K562 (cell line): ENCODE results near the gene PTPN1. TPM values are rescaled to one million over a fixed set of nuclear protein-coding genes. Genes with fewer than 3 reads are reported as not detected.
A peak's percentile ranks its signal among the peaks of the same experiment; 100 is the strongest.

ENCODE experiments used
- ATAC-seq: fragments of 200-7000 bp; cut with Tn5 transposase; 3 replicates; pipeline ENCODE4 v1.9.1; 2020; ENCODE audit warnings: moderate library complexity
- BruUV-seq: library from RNA; stranded (reverse); fragments of 400-500 nt; replicated peaks from 2 replicates; lab custom pipeline; 2021; lab: Mats Ljungman, UMichigan
- CTCF ChIA-PET: fragments of 300-600 bp; formaldehyde crosslinking; extraction: SDS; loops from one replicate; lab custom pipeline; 2021; ENCODE audit warnings: low intra/inter-chr PET ratio; lab: Yijun Ruan, JAX
- POLR2A ChIA-PET: fragments of 300-600, 350-650 bp; sonication (Branson Sonifier 250); formaldehyde crosslinking; extraction: SDS; loops from one replicate; lab custom pipeline; 2021; ENCODE audit warnings: antibody characterized with exemption, inconsistent platforms; lab: Yijun Ruan, JAX
- DNase-seq, 4 experiments: peaks; one replicate each; pipeline versions ENCODE4 v3.0.0 to v3.0.0-alpha.2; 2011 to 2018; ENCODE audit warnings: low spot score in 3 of 4, mixed read lengths in 3 of 4; ENCODE audit errors: extremely low read depth in 1 of 4
- FAIRE-seq: peaks from 2 replicates; lab custom pipeline; 2011; peaks lifted over from hg19 to GRCh38; lab: Jason Lieb, UNC
- H2AFZ ChIP-seq: 2 replicates; pipeline ENCODE4 v1.6.0; 2011; ENCODE audit warnings: low read depth, low read length, control low read depth, inconsistent platforms
- H3K27ac ChIP-seq: fragments of 200-600 bp; 3 replicates; pipeline ENCODE4 v1.8.0; 2011; ENCODE audit warnings: low read depth, mild to moderate bottlenecking, control low read depth, inconsistent platforms, low read length, moderate library complexity, mixed read lengths; ENCODE audit errors: extremely low read depth
- H3K27me3 ChIP-seq, 2 experiments: fragments of 300-600 bp in 1 of 2; 2 replicates in 1 of 2; 3 replicates in 1 of 2; pipeline versions ENCODE4 v1.6.0 to v1.8.0; 2011; ENCODE audit warnings: inconsistent platforms in 2 of 2, low read length in 2 of 2, mild to moderate bottlenecking in 1 of 2, mixed read lengths in 1 of 2, moderate library complexity in 1 of 2; ENCODE audit not compliant: control insufficient read depth in 2 of 2, insufficient read depth in 2 of 2
- H3K36me3 ChIP-seq: fragments of 300-600 bp; 3 replicates; pipeline ENCODE4 v1.8.0; 2011; ENCODE audit warnings: mild to moderate bottlenecking, low read length, inconsistent platforms; ENCODE audit not compliant: control insufficient read depth, insufficient read depth
- H3K4me1 ChIP-seq, 2 experiments: fragments of 200-600 bp in 1 of 2; replicated peaks in 1 of 2; 2 replicates in 1 of 2; 3 replicates in 1 of 2; pipeline versions ENCODE4 v1.5.1 to v1.8.0; 2011; ENCODE audit warnings: inconsistent platforms in 2 of 2, low read length in 2 of 2, mild to moderate bottlenecking in 1 of 2, mixed read lengths in 1 of 2, moderate library complexity in 1 of 2; ENCODE audit not compliant: control insufficient read depth in 2 of 2, insufficient read depth in 2 of 2
- H3K4me2 ChIP-seq: 2 replicates; pipeline ENCODE4 v1.6.1; 2011; ENCODE audit warnings: low read length, control low read depth, inconsistent platforms, mixed read lengths; ENCODE audit not compliant: insufficient read depth
- H3K4me3 ChIP-seq: fragments of 200-600 bp; sonication (generic), shearing (Covaris generic); 2 replicates; pipeline ENCODE4 v1.5.1; 2016; ENCODE audit warnings: control low read depth, inconsistent platforms
- H3K79me2 ChIP-seq: fragments of 200-600 bp; 3 replicates; pipeline ENCODE4 v1.8.0; 2011; ENCODE audit warnings: low read length, inconsistent platforms; ENCODE audit not compliant: control insufficient read depth, insufficient read depth
- H3K9ac ChIP-seq, 2 experiments: 2 replicates each; pipeline versions ENCODE4 v1.6.0 to v1.6.1; 2011; ENCODE audit warnings: low read depth in 2 of 2, low read length in 2 of 2, control low read depth in 1 of 2, inconsistent platforms in 1 of 2, mild to moderate bottlenecking in 1 of 2, mixed read lengths in 1 of 2; ENCODE audit not compliant: insufficient read depth in 1 of 2
- H3K9me1 ChIP-seq: one replicate; pipeline ENCODE4 v1.6.0; 2011; ENCODE audit warnings: inconsistent platforms, mild to moderate bottlenecking, low read length, moderate library complexity; ENCODE audit not compliant: control insufficient read depth, insufficient read depth
- H3K9me3 ChIP-seq: replicated peaks from 2 replicates; pipeline ENCODE4 v1.5.1; 2011; ENCODE audit warnings: low read depth, low read length, inconsistent platforms; ENCODE audit not compliant: control insufficient read depth, insufficient read depth
- H4K20me1 ChIP-seq: replicated peaks from 2 replicates; pipeline ENCODE4 v1.6.1; 2011; ENCODE audit warnings: low read length, inconsistent platforms, mixed read lengths; ENCODE audit not compliant: control insufficient read depth, insufficient read depth
- ATF7 ChIP-seq: fragments of 450-650 bp; IDR thresholded peaks from 2 replicates; pipeline ENCODE4 v1.7.1; 2014; ENCODE audit warnings: mild to moderate bottlenecking, moderate library complexity
- CBFB ChIP-seq: sonication (generic); formaldehyde crosslinking; IDR thresholded peaks from 2 replicates; pipeline ENCODE4 v1.4.0; 2020; ENCODE audit warnings: mild to moderate bottlenecking, missing genetic modification reagents
- EP400 ChIP-seq: fragments of 450-650 bp; IDR thresholded peaks from 2 replicates; pipeline ENCODE4 v1.6.1; 2017; ENCODE audit warnings: antibody characterized with exemption, mild to moderate bottlenecking, moderate library complexity
- GABPB1 ChIP-seq: sonication (generic); formaldehyde crosslinking; IDR thresholded peaks from 2 replicates; pipeline ENCODE4 v1.8.0; 2022; ENCODE audit warnings: mild to moderate bottlenecking, missing genetic modification reagents
- HOXB6 ChIP-seq: fragments of 250-450 bp; sonication (Bioruptor Pico); IDR thresholded peaks from 2 replicates; pipeline ENCODE4 v1.5.1; 2022; ENCODE audit warnings: mild to moderate bottlenecking, borderline replicate concordance
- MEF2A ChIP-seq: IDR thresholded peaks from 2 replicates; pipeline ENCODE4 v1.6.1; 2011; ENCODE audit warnings: low read depth, mild to moderate bottlenecking, low read length, moderate library complexity; ENCODE audit not compliant: control insufficient read depth
- MTA3 ChIP-seq: fragments of 450-650 bp; formaldehyde crosslinking; IDR thresholded peaks from 2 replicates; pipeline ENCODE4 v1.6.1; 2017; ENCODE audit warnings: mild to moderate bottlenecking, borderline replicate concordance
- NR3C1 ChIP-seq: sonication (generic); formaldehyde crosslinking; IDR thresholded peaks from 2 replicates; pipeline ENCODE4 v1.8.1; 2022; ENCODE audit warnings: missing genetic modification reagents
- PPARD ChIP-seq: fragments of 250-450 bp; sonication (Bioruptor Pico); IDR thresholded peaks from 2 replicates; pipeline ENCODE4 v1.8.0; 2022; ENCODE audit warnings: inconsistent platforms, mild to moderate bottlenecking, moderate library complexity
- RB1 ChIP-seq: fragments of 450-650 bp; IDR thresholded peaks from 2 replicates; pipeline ENCODE4 v1.6.1; 2017; ENCODE audit warnings: low read depth, mild to moderate bottlenecking
- SIRT6 ChIP-seq: IDR thresholded peaks from one replicate; pipeline ENCODE4 v1.6.1; 2012; ENCODE audit warnings: low read depth, mild to moderate bottlenecking, control low read depth, inconsistent platforms, low read length, moderate library complexity
- SP1 ChIP-seq: sonication (generic); formaldehyde crosslinking; IDR thresholded peaks from 2 replicates; pipeline ENCODE4 v1.8.1; 2022; ENCODE audit warnings: mild to moderate bottlenecking, missing genetic modification reagents
- ZFP1 ChIP-seq: fragments of 450-650 bp; formaldehyde crosslinking; IDR thresholded peaks from 2 replicates; pipeline ENCODE4 v1.4.0; 2020; ENCODE audit warnings: mild to moderate bottlenecking, mixed read lengths
- WGBS: fragments of 100-300 bp; shearing (Covaris generic); methylation state at CpG from one replicate; pipeline ENCODE4 v1.1.6; 2016; ENCODE audit warnings: low coverage, mixed read lengths; ENCODE audit not compliant: insufficient coverage; ENCODE audit errors: missing lambda C conversion rate; 5-methylcytosine and 5-hydroxymethylcytosine counted together
- in situ Hi-C: fragments of 300-500 bp; cut with MboI; formaldehyde crosslinking; loops from 4 replicates; pipeline ENCODE4 v1.15.0; 2018; ENCODE audit warnings: inconsistent platforms, mixed read lengths
- intact Hi-C: fragments of 100-400 bp; cut with micrococcal nuclease; formaldehyde crosslinking; loops from 2 replicates; pipeline ENCODE4 v1.14.2; 2022
- polyA plus RNA-seq, 8 experiments: library from polyadenylated mRNA; depleted of rRNA in 4 of 8; stranded (reverse) in 5 of 8; unstranded in 3 of 8; fragments of >200 nt; fragmentation: Nextera tagmentation in 2 of 8; fragmentation: Illumina TruSeq in 1 of 8; extraction: Ambion mirVana in 2 of 8; extraction: Trizol in 1 of 8; gene quantifications; 2 replicates each; pipeline versions ENCODE4 v1.2.1 to v1.2.3, GENCODE V29; 2011 to 2014; ENCODE audit warnings: inconsistent platforms in 1 of 8, missing spikeins in 1 of 8
- total RNA-seq, 7 experiments: library from RNA; depleted of rRNA in 6 of 7; stranded (reverse); fragments of >200 nt in 6 of 7; fragmentation: Illumina TruSeq in 2 of 7; extraction: Trizol in 2 of 7; gene quantifications; 2 replicates each; pipeline versions ENCODE4 v1.2.1 to v1.2.3, GENCODE V29; 2011 to 2021; ENCODE audit warnings: low replicate concordance in 1 of 7
- TF ChIP-seq, protein P1 (sequence below): fragments of 150-350 bp; conservative IDR thresholded peaks from 2 replicates; pipeline ENCODE4 v1.6.1; 2014; ENCODE audit warnings: low read length
- TF ChIP-seq, protein P2 (sequence below): fragments of 250-450 bp; sonication (Bioruptor Pico); IDR thresholded peaks from 2 replicates; pipeline ENCODE4 v1.5.0; 2022; ENCODE audit warnings: mild to moderate bottlenecking
- TF ChIP-seq, protein P3 (sequence below): fragments of 450-650 bp; formaldehyde crosslinking; IDR thresholded peaks from 2 replicates; pipeline ENCODE4 v1.4.0; 2020; ENCODE audit warnings: mild to moderate bottlenecking, moderate library complexity

Gene PTPN1
- total and polyA plus RNA-seq, 9 of the 15 experiments (the other 6 are each of a cell fraction or from before 2014, with no cell fraction given), result 11.0 to 85.3 (median 54.0) TPM

DNA sequence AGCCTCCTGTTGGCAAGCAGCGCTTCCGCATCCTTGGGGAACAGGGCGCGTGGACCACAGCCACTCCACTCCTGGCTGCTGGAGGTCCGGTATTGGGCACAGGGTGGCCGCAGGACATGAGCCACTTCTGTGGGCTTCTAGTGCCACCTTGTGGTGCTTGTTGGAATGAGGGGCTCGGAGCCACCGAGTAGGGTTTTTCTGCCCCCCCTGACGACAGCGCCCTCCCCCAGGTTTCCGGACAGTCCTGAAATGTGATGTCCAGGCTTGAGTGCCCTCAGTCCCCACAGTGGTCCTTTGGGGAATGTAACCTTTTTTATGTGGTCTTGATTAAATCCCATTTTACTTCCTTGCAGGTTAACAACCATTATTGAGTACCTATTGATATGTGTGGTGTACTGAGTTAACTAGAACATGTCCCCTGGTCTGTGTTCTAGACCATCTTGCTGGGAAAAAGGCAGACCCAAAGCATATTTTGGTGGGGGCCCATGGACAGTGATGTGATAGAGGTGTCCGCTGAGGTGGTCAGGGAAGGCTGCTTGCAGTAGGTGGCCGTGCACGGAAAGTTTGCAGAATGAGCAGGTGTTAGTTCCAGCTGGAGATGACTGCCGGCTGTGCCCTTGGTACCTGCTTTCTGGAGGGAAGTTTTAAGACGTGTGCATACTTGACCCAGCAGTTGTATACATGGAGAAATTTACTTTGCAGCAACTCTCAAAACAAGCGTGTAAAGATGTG, 70.0 kb downstream of the PTPN1 start:
- in situ Hi-C loops, result no loop called here
- no TSS peak for BruUV-seq
- no peak overlapping the region for H3K27ac ChIP-seq
- H3K36me3 ChIP-seq, result peaks cover 92% of the 10 kb centered on the region
- H3K9ac ChIP-seq, result no peak overlapping the region
- H4K20me1 ChIP-seq, result 0 out of 2 replicates have a peak, but pooled peaks cover 3% of the 10 kb centered on the region
- H3K27me3 ChIP-seq, result no peaks in the 10 kb centered on the region
- H3K4me1 ChIP-seq, result peaks cover 0 to 11% of the 10 kb centered on the region in 2 experiments; a peak in 1 of 5 replicates
- intact Hi-C loops, result loop anchor here (1.0 kb wide), 1 partner anchor 116 kb away; no protein-coding TSS in a partner anchor
- peak; percentile 82 for FAIRE-seq
- peak; percentile 79 to 86 (median 84) for DNase-seq
- H2AFZ ChIP-seq, result no peak overlapping the region
- H3K9me1 ChIP-seq, result no peaks in the 10 kb centered on the region
- POLR2A ChIA-PET, result no interaction called here
- H3K9me3 ChIP-seq, result no peaks in the 10 kb centered on the region
- CTCF ChIA-PET, result interaction anchor here (0.5 to 3.5 kb wide), 5 partner anchors 8 to 394 kb away, joined by 3 to 20 read pairs (median 3); no protein-coding TSS in a partner anchor
- no peak overlapping the region for H3K4me2 ChIP-seq
- H3K4me3 ChIP-seq, result no peak overlapping the region
- WGBS, result 61% methylated on average over 17 of the region's 17 CpGs
- ATAC-seq, result peak; percentile 92
- H3K79me2 ChIP-seq, result no peaks in the 10 kb centered on the region
- TF ChIP-seq ATF7, result 0 out of 2 replicates have a peak, but pooled peaks have one; percentile 15
- TF ChIP-seq MTA3, result no peak
- TF ChIP-seq ZFP1 (CRISPR knock-in tag), result no peak
- no peak for TF ChIP-seq RB1
- TF ChIP-seq SIRT6, result no peak
- no peak for TF ChIP-seq EP400
- no peak for TF ChIP-seq MEF2A
- TF ChIP-seq SP1 (CRISPR knock-in tag), result no peak
- peak; percentile 60; the same call in 1 of the 2 replicates for TF ChIP-seq CBFB (CRISPR knock-in tag)
- TF ChIP-seq NR3C1 (CRISPR knock-in tag), result no peak
- TF ChIP-seq GABPB1, result peak; percentile 36; the same call in 1 of the 2 replicates
- TF ChIP-seq, protein P1, sequence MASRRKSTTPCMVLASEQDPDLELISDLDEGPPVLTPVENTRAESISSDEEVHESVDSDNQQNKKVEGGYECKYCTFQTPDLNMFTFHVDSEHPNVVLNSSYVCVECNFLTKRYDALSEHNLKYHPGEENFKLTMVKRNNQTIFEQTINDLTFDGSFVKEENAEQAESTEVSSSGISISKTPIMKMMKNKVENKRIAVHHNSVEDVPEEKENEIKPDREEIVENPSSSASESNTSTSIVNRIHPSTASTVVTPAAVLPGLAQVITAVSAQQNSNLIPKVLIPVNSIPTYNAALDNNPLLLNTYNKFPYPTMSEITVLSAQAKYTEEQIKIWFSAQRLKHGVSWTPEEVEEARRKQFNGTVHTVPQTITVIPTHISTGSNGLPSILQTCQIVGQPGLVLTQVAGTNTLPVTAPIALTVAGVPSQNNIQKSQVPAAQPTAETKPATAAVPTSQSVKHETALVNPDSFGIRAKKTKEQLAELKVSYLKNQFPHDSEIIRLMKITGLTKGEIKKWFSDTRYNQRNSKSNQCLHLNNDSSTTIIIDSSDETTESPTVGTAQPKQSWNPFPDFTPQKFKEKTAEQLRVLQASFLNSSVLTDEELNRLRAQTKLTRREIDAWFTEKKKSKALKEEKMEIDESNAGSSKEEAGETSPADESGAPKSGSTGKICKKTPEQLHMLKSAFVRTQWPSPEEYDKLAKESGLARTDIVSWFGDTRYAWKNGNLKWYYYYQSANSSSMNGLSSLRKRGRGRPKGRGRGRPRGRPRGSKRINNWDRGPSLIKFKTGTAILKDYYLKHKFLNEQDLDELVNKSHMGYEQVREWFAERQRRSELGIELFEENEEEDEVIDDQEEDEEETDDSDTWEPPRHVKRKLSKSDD, result no peak
- TF ChIP-seq, protein P2, sequence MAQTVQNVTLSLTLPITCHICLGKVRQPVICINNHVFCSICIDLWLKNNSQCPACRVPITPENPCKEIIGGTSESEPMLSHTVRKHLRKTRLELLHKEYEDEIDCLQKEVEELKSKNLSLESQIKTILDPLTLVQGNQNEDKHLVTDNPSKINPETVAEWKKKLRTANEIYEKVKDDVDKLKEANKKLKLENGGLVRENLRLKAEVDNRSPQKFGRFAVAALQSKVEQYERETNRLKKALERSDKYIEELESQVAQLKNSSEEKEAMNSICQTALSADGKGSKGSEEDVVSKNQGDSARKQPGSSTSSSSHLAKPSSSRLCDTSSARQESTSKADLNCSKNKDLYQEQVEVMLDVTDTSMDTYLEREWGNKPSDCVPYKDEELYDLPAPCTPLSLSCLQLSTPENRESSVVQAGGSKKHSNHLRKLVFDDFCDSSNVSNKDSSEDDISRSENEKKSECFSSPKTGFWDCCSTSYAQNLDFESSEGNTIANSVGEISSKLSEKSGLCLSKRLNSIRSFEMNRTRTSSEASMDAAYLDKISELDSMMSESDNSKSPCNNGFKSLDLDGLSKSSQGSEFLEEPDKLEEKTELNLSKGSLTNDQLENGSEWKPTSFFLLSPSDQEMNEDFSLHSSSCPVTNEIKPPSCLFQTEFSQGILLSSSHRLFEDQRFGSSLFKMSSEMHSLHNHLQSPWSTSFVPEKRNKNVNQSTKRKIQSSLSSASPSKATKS (CRISPR knock-in tag), result no peak
- TF ChIP-seq PPARD (CRISPR knock-in tag), result no peak
- TF ChIP-seq HOXB6 (CRISPR knock-in tag), result no peak
- TF ChIP-seq, protein P3, sequence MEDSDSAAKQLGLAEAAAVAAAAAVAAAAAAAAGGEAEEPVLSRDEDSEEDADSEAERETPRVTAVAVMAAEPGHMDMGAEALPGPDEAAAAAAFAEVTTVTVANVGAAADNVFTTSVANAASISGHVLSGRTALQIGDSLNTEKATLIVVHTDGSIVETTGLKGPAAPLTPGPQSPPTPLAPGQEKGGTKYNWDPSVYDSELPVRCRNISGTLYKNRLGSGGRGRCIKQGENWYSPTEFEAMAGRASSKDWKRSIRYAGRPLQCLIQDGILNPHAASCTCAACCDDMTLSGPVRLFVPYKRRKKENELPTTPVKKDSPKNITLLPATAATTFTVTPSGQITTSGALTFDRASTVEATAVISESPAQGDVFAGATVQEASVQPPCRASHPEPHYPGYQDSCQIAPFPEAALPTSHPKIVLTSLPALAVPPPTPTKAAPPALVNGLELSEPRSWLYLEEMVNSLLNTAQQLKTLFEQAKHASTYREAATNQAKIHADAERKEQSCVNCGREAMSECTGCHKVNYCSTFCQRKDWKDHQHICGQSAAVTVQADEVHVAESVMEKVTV (CRISPR knock-in tag), result peak; percentile 56; the same call in 1 of the 2 replicates
